Activated CD8-positive, alpha-beta memory T cell treated with anti-CD3 and anti-CD28 coated beads, Interleukin-2, amount 50 U/mL, for 1 hour (primary cell): Measurements from ENCODE around the gene SUSD3.
"Not testable (repeated sequence)": the region's sequence is repeated elsewhere in the genome, so short reads cannot be mapped to it uniquely, and the experiment has no call there.

Source experiments
- DNase-seq: peaks from one replicate; pipeline ENCODE4 v3.0.0-alpha.2; 2020; ENCODE audit errors: extremely low read depth

SUSD3 gene

DNA sequence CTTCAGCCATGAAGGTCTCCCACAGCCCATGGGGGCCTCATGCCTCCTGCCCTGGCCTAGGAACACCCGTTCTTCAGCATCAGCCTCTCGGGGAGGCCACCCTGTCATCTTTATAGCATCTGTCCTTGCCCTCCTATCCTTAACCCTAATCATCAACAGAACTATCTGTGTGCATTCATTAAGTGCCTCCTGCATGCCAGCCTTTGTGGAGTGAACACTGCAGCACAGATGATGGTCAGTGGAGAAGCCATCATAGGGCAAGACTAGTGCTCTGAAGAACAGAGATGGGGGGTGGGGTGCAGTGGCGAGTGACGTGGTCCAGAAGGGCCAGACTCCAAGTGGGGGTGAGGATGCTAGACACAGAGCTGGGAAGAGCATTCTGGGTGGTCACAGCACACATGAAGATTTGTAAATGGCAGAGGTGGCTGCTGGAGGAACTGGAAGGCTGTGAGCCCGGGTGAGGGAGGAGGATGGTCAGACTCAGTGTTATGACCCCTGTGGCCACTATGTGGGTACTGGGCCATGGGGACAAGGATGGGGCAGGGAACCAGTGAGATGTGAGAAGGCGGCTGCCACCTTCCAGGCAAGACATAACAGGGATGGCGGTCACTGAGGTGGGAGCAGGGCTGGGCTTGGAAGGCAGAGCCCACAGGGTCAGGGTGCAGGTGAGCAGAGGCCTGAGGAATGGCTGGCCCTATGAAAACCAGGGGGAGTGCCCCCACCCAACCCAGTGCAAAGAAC lies 33.9 kb downstream of the SUSD3 start:
- no peak for DNase-seq

- no peak for DNase-seq
Observed at GRCh38 chr9:93093127-93093876, 34.8 kb downstream of the SUSD3 start.

GRCh38 chr9:93093877-93094657 lies 35.6 kb downstream of the SUSD3 start:
- no peak for DNase-seq

DNA sequence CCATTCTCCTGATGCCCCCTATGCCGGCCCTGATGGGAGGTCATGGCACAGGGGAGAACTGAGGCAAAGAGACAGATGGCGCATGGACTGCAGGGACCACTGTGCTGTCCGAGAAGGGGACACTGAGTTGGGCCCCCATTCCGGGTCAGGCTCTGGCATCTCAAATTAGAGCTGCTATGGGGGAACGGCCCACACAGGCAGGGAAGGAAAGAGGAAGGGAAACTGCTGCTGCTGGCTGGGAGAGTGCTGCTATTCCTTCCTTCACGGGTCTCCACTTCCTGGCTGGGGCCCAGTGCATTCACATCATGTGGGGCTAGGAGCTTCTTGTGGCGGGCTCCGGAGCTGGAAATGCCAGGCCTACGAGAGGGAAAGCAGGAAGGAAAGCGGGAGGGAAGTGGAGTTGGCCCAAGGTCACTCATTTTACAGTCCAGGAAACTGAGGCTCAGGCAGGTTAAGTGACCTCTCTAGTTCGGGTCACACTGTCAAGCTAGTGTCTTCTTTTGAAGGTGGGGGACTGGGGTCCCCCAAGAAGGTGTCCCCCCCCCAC lies 36.2 kb downstream of the SUSD3 start:
- no peak for DNase-seq

DNA sequence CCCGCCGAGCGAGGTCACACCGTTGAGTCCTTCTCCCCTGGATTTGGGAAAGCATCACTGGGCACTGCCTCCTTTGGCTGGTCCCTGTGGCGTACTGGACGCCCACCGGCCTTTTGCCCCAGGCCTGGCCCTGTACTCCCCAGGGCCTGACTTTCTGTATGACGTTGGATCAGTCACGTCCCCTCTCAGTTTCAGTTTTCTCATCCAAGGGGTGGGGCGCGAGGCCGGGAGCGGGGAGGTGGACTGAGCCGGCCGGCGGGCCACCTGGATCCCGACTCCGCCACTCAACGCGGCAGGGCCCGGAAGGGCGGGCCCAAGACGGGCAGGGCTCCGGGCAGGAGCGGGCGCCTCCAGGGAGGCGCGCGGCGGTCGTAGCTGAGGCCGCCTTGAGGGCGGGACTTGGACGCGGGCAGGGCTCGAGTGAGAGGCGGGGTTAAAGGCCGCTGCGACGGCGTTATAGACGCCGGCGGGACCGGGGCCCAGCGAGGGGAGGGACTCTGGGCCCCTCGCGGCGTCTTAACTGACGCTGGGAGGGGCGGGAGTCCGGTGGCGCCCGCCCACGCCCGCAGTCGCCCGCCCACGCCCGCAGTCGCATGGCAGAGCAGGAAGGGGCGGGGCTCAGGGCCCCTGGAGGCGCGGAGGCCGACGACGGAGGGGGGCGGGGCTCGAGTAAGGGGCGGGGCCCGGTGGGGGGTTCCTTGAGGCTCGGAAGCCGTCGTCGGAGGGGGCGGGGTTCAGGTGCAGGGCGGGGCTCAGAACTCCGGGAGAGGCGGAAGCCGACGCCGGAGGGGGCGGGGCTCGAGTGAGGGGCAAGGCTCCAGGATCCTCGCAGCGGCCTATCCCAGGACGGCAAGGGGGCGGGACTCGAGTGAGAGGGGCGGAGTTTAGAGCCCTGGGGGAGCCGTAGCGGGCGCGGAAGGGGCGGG lies 37.0 kb downstream of the SUSD3 start:
- peak; percentile 100 for DNase-seq

- no peak for DNase-seq
Observed at GRCh38 chr9:93096131-93096802, 37.8 kb downstream of the SUSD3 start, which contains the start of gene CARD19. Gene CARD19 (plus strand): TSS chr9:93096217. CDS start chr9:93096346, 129 bp downstream.

GRCh38 chr9:93096811-93097382 lies 38.4 kb downstream of the SUSD3 start:
- no peak for DNase-seq

GRCh38 chr9:93097511-93098201 lies 39.2 kb downstream of the SUSD3 start:
- no peak for DNase-seq

DNA sequence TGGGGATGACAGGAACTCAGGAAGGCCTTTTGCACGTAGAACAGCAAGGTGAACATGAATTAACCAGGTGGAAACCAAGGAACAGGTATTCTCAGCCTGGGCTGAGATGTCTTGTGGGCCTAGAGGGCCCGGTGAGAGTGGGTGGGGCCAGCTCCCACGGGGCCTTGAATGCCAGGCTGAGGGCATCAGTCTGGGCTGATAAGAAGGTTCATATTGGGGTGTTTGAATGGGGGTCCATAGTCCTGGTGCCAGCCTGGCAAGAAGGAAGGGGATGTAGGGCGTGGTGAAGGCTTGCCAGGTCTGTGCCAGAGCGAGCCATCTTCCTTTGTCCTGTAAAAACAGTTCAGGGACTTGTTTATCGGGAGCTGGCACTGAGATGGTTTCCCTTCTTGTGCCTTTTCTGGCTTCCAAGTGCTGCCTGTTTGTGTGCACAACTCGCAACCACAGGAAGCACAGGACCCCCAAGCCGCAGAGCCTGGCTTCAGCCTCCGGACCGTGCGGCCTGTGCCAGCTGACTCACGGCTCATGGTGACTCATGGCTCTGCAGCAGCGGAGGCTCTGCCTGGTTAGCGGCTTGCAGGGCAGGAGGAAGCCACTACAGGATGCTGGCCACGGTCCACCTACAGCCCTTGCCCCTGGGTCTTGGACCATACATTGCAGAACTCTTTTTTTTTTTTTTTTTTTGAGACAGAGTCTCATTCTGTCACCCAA lies 39.9 kb downstream of the SUSD3 start:
- DNase-seq = peak; percentile 40

- DNase-seq = no peak
Observed at GRCh38 chr9:93099551-93100275, 41.2 kb downstream of the SUSD3 start.

DNA sequence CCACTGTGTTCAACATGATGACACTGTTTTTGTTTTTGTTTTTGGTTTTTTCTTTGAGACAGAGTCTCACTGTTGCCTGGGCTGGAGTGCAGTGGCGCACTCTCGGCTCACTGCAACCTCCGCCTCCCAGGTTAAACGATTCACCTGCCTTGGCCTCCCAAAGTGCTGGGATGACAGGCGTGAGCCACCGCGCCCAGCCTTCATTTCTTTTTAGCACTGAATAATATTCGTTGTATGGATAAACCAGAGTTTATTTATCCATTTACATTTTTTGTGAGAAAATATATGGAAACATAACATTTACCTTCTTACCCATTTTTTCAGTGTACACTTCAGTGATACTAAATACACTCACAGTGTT lies 41.8 kb downstream of the SUSD3 start:
- DNase-seq = no peak

DNA sequence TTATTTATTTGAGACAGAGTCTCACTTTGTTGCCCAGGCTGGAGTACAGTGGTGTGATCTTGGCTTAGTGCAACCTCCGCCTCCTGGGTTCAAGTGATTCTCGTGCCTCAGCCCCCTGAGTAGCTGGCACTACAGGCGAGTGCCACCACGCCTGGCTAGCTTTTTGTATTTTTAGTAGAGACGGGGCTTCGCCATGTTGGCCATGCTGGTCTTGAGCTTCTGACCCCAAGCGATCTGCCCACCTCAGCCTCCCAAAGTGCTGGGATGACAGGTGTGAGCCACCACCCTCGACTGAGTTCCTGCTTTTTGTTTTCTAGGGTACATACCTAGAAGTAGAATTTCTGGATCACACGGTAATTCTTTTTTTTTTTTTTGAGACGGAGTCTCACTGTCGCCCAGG lies 42.6 kb downstream of the SUSD3 start:
- DNase-seq = not testable (repeated sequence)

- no peak for DNase-seq
Observed at GRCh38 chr9:93105620-93106019, 47.1 kb downstream of the SUSD3 start.

- no peak for DNase-seq
Observed at GRCh38 chr9:93107151-93107824, 48.8 kb downstream of the SUSD3 start.

DNA sequence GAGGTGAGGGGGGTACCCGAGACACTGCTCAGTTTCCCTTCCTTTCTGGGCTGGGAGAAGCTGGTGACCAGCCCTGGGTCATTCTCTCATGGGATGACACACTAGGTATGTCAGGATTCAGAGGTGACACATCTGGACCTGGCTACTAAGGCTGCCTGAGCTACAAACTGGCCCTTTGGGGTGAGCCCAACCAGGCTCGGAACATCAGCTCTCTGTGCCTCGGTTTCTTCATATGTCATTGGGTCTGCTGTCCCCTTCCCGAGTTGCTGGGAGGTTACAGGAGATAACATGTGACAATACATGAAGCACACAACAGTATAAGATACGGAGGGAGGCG lies 49.3 kb downstream of the SUSD3 start:
- DNase-seq = no peak

DNA sequence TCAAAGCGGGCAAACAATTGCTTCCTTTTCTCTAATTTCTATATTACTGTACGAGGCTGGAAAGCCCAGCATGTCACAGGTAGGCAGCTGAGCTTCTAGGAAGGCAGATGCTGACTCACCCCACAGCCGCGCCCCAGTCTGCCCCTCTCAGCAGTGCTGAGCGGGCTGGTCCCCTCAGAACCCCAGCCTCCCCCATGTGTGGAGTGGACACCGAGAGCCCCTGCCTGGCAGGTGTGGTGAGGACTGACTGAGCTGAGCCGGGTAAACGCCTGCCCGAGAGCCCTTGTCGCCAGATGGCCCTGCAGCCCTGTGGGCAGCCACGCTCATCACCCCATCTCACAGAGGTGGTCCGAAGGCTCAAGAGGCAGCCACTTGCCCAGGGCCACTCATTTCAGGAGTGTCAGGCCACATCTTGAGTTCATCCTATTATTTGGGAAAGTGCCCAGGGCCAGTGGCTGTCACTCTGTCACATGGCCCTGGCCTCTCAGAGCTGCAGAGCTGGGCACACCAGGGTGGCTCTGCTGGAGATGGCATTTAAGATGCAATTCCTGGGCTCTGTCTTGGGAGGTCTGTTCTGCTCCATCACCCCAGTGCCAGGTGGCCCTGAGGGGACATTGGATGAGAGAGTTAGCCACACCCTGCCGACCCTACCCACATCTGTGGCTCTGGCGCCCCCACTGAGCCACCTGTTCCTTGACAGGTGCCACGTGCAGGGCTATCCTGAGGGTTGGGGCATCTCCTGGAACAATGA lies 50.0 kb downstream of the SUSD3 start:
- DNase-seq = no peak

DNA sequence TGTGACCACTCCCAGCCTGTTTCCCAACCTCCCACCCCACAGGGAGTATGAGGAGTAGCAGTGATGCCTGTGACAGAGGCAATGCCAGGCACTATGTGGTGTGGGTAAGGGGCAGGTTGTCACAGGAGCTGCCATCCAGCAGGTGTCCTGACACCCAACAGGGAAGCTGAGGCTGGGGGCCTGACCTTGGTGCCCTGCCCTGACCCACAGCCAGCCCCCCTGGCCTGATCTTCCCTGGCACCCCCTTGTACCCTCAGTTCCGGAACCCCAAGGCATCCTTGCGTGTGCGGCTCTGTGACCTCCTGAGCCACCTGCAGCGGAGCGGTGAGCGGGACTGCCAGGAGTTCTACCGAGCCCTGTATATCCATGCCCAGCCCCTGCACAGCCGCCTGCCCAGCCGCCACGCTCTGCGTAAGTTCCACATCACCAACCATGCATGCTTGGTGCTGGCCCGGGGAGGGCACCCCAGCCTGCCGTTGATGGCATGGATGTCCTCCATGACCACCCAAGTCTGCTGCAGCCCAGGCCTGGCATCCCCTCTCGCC lies 51.9 kb downstream of the SUSD3 start:
- no peak for DNase-seq
